Left lung (tissue), 10 donors: ENCODE data around the gene BCL3. TPM values are rescaled to one million over a fixed set of nuclear protein-coding genes. Genes with fewer than 3 reads are reported as not detected.
A peak's percentile ranks its signal among the peaks of the same experiment; 100 is the strongest.

Source experiments
- ATAC-seq: fragments of 200-7000 bp; cut with Tn5 transposase; one replicate; pipeline ENCODE4 v1.9.1; 2020; ENCODE audit warnings: moderate library complexity
- DNase-seq, 4 donors: peaks; one replicate each; pipeline ENCODE4 v3.0.0-alpha.2; 2013 to 2020
- H3K27ac ChIP-seq, 2 donors: fragments of 200-600 bp; sonication (generic) in 1 of 2; one replicate each; pipeline versions ENCODE4 v1.5.0 to v1.8.0; 2020 to 2021
- H3K27me3 ChIP-seq, 2 donors: fragments of 200-600 bp; sonication (generic) in 1 of 2; one replicate each; pipeline versions ENCODE4 v1.5.0 to v1.8.0; 2020 to 2021
- H3K36me3 ChIP-seq, 2 donors: fragments of 200-600 bp; sonication (generic) in 1 of 2; one replicate each; pipeline versions ENCODE4 v1.5.0 to v1.8.0; 2020 to 2021
- H3K4me1 ChIP-seq, 2 donors: fragments of 200-600 bp; one replicate each; pipeline ENCODE4 v1.8.0; 2021
- H3K4me3 ChIP-seq, 2 donors: fragments of 200-600 bp; sonication (generic) in 1 of 2; one replicate each; pipeline versions ENCODE4 v1.5.0 to v1.8.0; 2020 to 2021; ENCODE audit warnings: mild to moderate bottlenecking in 1 of 2
- H3K9me3 ChIP-seq, 2 donors: fragments of 200-600 bp; sonication (generic) in 1 of 2; one replicate each; pipeline versions ENCODE4 v1.5.0 to v1.8.0; 2020 to 2021
- intact Hi-C, 2 donors: fragments of 100-400 bp; cut with DNase I; formaldehyde crosslinking; loops; one replicate each; pipeline versions ENCODE4 v1.11.2 to v1.14.2; 2022
- polyA plus RNA-seq, 6 donors: library from polyadenylated mRNA; unstranded; fragments of 120-200 nt; gene quantifications; one replicate each; pipeline ENCODE4 v1.2.1, GENCODE V29; 2013; ENCODE audit not compliant: insufficient read length in 6 of 6
- total RNA-seq, 2 donors: library from RNA; stranded (reverse); fragmentation: NEBNext Ultra II Directional; extraction: Animal tissue kit (Norgen Biotek cat#: 25700); gene quantifications; one replicate each; pipeline ENCODE4 v1.2.1, GENCODE V29; 2021
- TF ChIP-seq, protein P1 (sequence below), 2 donors: fragments of 200-600 bp; sonication (generic) in 1 of 2; IDR thresholded peaks; one replicate each; pipeline versions ENCODE4 v1.5.0 to v1.8.0; 2021; ENCODE audit warnings: antibody characterized with exemption in 2 of 2
- donor health status: DM: no; HTN: yes; CAD: no.
- donor health status: DM: no; HTN: no; CAD: no.

BCL3 gene
- total and polyA plus RNA-seq, 8 donors: 7.3 to 79.9 (median 13.8) TPM

GRCh38 chr19:44762038-44762437, 13.5 kb downstream of the BCL3 start:
- intact Hi-C loops: no loop called here
- Histone ChIP-seq H3K4me1 (peaks cover 13 to 97% of the 10 kb centered on the region in 2 donors), H3K27me3 (no peaks in the 10 kb centered on the region), H3K4me3 (no peak overlapping the region), H3K36me3 (peaks cover 3 to 46% of the 10 kb centered on the region in 2 donors), H3K9me3 (no peaks in the 10 kb centered on the region), H3K27ac (peak overlapping the region in 1 of 2 donors; percentile 80)
- DNase-seq (no peak), ATAC-seq (no peak)
- TF ChIP-seq, protein P1, sequence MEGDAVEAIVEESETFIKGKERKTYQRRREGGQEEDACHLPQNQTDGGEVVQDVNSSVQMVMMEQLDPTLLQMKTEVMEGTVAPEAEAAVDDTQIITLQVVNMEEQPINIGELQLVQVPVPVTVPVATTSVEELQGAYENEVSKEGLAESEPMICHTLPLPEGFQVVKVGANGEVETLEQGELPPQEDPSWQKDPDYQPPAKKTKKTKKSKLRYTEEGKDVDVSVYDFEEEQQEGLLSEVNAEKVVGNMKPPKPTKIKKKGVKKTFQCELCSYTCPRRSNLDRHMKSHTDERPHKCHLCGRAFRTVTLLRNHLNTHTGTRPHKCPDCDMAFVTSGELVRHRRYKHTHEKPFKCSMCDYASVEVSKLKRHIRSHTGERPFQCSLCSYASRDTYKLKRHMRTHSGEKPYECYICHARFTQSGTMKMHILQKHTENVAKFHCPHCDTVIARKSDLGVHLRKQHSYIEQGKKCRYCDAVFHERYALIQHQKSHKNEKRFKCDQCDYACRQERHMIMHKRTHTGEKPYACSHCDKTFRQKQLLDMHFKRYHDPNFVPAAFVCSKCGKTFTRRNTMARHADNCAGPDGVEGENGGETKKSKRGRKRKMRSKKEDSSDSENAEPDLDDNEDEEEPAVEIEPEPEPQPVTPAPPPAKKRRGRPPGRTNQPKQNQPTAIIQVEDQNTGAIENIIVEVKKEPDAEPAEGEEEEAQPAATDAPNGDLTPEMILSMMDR (IDR thresholded peaks at IDR 0.05): no peak

DNA sequence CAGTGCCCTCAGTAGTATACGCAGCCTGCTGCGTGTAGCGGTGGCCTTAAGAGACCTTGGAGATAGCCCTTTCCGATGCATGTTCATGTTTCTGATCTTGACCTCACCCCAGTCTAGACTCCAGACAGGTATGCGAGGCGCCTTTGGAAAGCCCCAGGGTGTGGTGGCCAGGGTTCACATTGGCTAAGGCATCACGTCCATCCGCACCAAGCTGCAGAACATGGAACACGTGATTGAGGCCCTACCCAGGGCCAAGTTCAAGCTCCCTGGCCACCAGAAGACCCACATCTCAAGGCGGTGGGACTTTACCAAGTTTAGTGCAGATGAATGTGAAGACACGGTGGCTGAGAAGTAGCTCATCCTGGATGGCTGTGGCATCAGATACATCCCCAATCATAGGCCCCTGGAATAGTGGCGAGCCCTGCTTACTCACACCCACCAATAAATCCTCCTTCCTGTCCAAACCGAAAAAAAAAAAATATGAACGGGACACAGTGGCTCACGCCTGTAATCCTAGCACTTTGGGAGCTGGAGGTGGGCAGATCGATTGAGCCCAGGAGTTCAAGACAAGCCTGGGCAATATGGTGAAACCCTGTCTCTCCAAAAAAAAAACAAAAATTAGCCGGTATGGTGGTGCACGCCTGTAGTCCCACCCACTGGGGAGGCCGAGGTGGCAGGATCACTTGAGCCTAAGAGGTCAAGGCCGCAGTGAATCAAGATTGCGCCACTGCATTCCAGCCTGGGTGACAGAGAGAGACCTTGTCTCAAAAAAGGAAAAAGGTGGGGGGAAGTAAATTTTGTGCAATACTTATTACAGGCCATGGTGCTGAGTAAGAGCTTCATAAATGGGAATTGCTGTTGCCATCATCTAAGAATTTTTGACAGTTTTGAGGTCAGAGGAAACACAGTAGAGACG, 16.8 kb downstream of the BCL3 start:
- ATAC-seq: no peak
- peak in 2 of 4 donors; percentile 70 to 87 for DNase-seq
- TF ChIP-seq, protein P1 (IDR thresholded peaks at IDR 0.05): no peak
- Histone ChIP-seq H3K36me3 (peaks cover 0 to 15% of the 10 kb centered on the region in 2 donors), H3K4me3 (no peak overlapping the region), H3K27me3 (no peaks in the 10 kb centered on the region), H3K4me1 (peaks cover 0 to 97% of the 10 kb centered on the region in 2 donors), H3K9me3 (no peaks in the 10 kb centered on the region), H3K27ac (peak overlapping the region in 1 of 2 donors; percentile 80)
- intact Hi-C loops: no loop called here

GRCh38 chr19:44765949-44766335, 17.4 kb downstream of the BCL3 start:
- ATAC-seq: no peak
- intact Hi-C loops: no loop called here
- H3K4me3 ChIP-seq: no peak overlapping the region

GRCh38 chr19:44767295-44768180, 19.0 kb downstream of the BCL3 start:
- no peak for ATAC-seq
- no peaks in the 10 kb centered on the region for H3K9me3 ChIP-seq
- TF ChIP-seq, protein P1 (IDR thresholded peaks at IDR 0.05): no peak
- no peaks in the 10 kb centered on the region for H3K36me3 ChIP-seq
- no peaks in the 10 kb centered on the region for H3K27me3 ChIP-seq
- no peak for DNase-seq
- intact Hi-C loops: no loop called here
- H3K4me1 ChIP-seq: peaks cover 0 to 83% of the 10 kb centered on the region in 2 donors
- peak overlapping the region in 1 of 2 donors; percentile 63 for H3K27ac ChIP-seq
- no peak overlapping the region for H3K4me3 ChIP-seq

More at GRCh38 chr19:44765949-44766335, 17.4 kb downstream of the BCL3 start:
- Histone ChIP-seq H3K36me3 (peaks cover 0 to 8% of the 10 kb centered on the region in 2 donors), H3K9me3 (no peaks in the 10 kb centered on the region), H3K4me1 (peaks cover 0 to 97% of the 10 kb centered on the region in 2 donors), H3K27me3 (no peaks in the 10 kb centered on the region), H3K27ac (peak overlapping the region in 1 of 2 donors; percentile 80)
- TF ChIP-seq, protein P1 (IDR thresholded peaks at IDR 0.05): no peak
- DNase-seq: no peak
